Tibial nerve (tissue), 4 donors: Measurements from ENCODE around the gene CPXM2. TPM values are rescaled to one million over a fixed set of nuclear protein-coding genes. Genes with fewer than 3 reads are reported as not detected.

Experiments used
- DNase-seq, 2 donors: peaks; one replicate each; pipeline ENCODE4 v3.0.0-alpha.2; 2019; ENCODE audit warnings: low spot score in 2 of 2
- H3K27ac ChIP-seq, 4 donors: fragments of 200-600 bp; sonication (generic) in 3 of 4; one replicate each; pipeline ENCODE4 v1.5.1; 2017 to 2019; ENCODE audit warnings: mild to moderate bottlenecking in 1 of 4
- H3K27me3 ChIP-seq, 2 donors: fragments of 200-600 bp; sonication (generic) in 1 of 2; one replicate each; pipeline versions ENCODE4 v1.5.1 to v1.6.0; 2017 to 2019
- H3K36me3 ChIP-seq, 3 donors: fragments of 200-600 bp; sonication (generic); one replicate each; pipeline ENCODE4 v1.5.1; 2018 to 2019
- H3K4me1 ChIP-seq, 4 donors: fragments of 200-600 bp; sonication (generic) in 3 of 4; one replicate each; pipeline ENCODE4 v1.5.1; 2017 to 2019
- H3K4me3 ChIP-seq, 4 donors: fragments of 200-600 bp; sonication (generic) in 3 of 4; one replicate each; pipeline ENCODE4 v1.5.1; 2017 to 2019; ENCODE audit warnings: mild to moderate bottlenecking in 1 of 4, moderate library complexity in 1 of 4
- H3K9me3 ChIP-seq, 4 donors: fragments of 200-600 bp; sonication (generic) in 3 of 4; one replicate each; pipeline ENCODE4 v1.5.1; 2017 to 2019
- EP300 ChIP-seq, 2 donors: sonication (generic); formaldehyde crosslinking; IDR thresholded peaks; one replicate each; pipeline ENCODE4 v1.6.1; 2017; ENCODE audit warnings: antibody characterized with exemption in 2 of 2, mild to moderate bottlenecking in 1 of 2
- POLR2A ChIP-seq, 2 donors: fragments of 450-650 bp; IDR thresholded peaks; one replicate each; pipeline ENCODE4 v1.6.1; 2017; ENCODE audit warnings: antibody characterized with exemption in 2 of 2, mild to moderate bottlenecking in 2 of 2, moderate library complexity in 2 of 2
- WGBS, 2 donors: methylation state at CpG; one replicate each; pipeline ENCODE4 v1.1.5; 2018; 5-methylcytosine and 5-hydroxymethylcytosine counted together
- total RNA-seq, 4 donors: library from RNA; depleted of rRNA; stranded (reverse); fragments of >200 nt; gene quantifications; one replicate each; pipeline ENCODE4 v1.1.0, GENCODE V29; 2016
- TF ChIP-seq, protein P1 (sequence below), 5 experiments: fragments of 200-600 bp in 3 of 5; fragments of 450-650 bp in 2 of 5; sonication (generic) in 3 of 5; IDR thresholded peaks; one replicate each; pipeline ENCODE4 v1.5.1; 2016 to 2019; ENCODE audit warnings: antibody characterized with exemption in 5 of 5, mild to moderate bottlenecking in 3 of 5, moderate library complexity in 2 of 5

Gene CPXM2
- total RNA-seq, 4 donors from 2014 or later: 26.8 to 74.3 (median 37.8) TPM

GRCh38 chr10:123771877-123772644 is 119.5 kb downstream of the CPXM2 start:
- H3K27me3 ChIP-seq: no peaks in the 10 kb centered on the region
- 89 to 94% methylated on average over 4 of the region's 4 CpGs for WGBS, 2 donors
- no peaks in the 10 kb centered on the region for H3K4me1 ChIP-seq
- H3K36me3 ChIP-seq: peaks cover 0 to 4% (median 0%) of the 10 kb centered on the region in 3 donors
- no peak for TF ChIP-seq POLR2A (IDR thresholded peaks at IDR 0.05)
- TF ChIP-seq EP300 (IDR thresholded peaks at IDR 0.05): no peak
- TF ChIP-seq, protein P1, sequence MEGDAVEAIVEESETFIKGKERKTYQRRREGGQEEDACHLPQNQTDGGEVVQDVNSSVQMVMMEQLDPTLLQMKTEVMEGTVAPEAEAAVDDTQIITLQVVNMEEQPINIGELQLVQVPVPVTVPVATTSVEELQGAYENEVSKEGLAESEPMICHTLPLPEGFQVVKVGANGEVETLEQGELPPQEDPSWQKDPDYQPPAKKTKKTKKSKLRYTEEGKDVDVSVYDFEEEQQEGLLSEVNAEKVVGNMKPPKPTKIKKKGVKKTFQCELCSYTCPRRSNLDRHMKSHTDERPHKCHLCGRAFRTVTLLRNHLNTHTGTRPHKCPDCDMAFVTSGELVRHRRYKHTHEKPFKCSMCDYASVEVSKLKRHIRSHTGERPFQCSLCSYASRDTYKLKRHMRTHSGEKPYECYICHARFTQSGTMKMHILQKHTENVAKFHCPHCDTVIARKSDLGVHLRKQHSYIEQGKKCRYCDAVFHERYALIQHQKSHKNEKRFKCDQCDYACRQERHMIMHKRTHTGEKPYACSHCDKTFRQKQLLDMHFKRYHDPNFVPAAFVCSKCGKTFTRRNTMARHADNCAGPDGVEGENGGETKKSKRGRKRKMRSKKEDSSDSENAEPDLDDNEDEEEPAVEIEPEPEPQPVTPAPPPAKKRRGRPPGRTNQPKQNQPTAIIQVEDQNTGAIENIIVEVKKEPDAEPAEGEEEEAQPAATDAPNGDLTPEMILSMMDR (IDR thresholded peaks at IDR 0.05): no peak
- no peak for DNase-seq
- H3K27ac ChIP-seq: no peak overlapping the region
- H3K4me3 ChIP-seq: no peak overlapping the region
- no peaks in the 10 kb centered on the region for H3K9me3 ChIP-seq

- no peak overlapping the region for H3K4me3 ChIP-seq
- H3K27ac ChIP-seq: no peak overlapping the region
- DNase-seq: no peak
- no peaks in the 10 kb centered on the region for H3K36me3 ChIP-seq
- 40 to 43% methylated on average over 4 of the region's 4 CpGs for WGBS, 2 donors
- H3K27me3 ChIP-seq: no peaks in the 10 kb centered on the region
- TF ChIP-seq, protein P1 (IDR thresholded peaks at IDR 0.05): no peak
- TF ChIP-seq EP300 (IDR thresholded peaks at IDR 0.05): no peak
- no peak for TF ChIP-seq POLR2A (IDR thresholded peaks at IDR 0.05)
- no peaks in the 10 kb centered on the region for H3K9me3 ChIP-seq
- H3K4me1 ChIP-seq: no peaks in the 10 kb centered on the region
These were observed 122.0 kb downstream of the CPXM2 start for GRCh38 chr10:123769647-123770046.

DNA sequence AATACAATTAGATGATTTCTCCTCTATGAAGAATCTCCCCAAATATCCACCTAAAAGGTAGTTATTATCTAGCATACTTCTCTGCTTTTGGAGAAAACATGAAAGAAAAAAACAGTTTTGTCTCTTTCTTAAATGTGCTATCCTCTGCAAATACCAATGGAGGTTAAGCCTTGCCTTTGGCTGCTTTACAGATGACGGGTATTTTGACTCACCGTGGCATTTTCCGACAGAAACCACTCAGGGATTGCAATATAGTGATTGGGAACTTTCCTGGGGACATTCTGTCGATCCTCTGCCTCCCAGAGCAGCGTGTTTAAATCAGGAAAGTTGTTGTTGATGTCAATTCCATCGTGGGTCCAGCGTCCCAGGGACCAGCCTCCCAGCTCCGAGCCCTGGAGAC is 124.8 kb downstream of the CPXM2 start:
- Histone ChIP-seq H3K36me3 (no peaks in the 10 kb centered on the region), H3K27me3 (no peaks in the 10 kb centered on the region), H3K9me3 (no peaks in the 10 kb centered on the region), H3K4me1 (no peaks in the 10 kb centered on the region), H3K4me3 (no peak overlapping the region), H3K27ac (no peak overlapping the region)
- TF ChIP-seq EP300 (IDR thresholded peaks at IDR 0.05): no peak
- no peak for TF ChIP-seq POLR2A (IDR thresholded peaks at IDR 0.05)
- TF ChIP-seq, protein P1 (IDR thresholded peaks at IDR 0.05): no peak
- WGBS, 2 donors: 73 to 81% methylated on average over 8 of the region's 8 CpGs
- no peak for DNase-seq

DNA sequence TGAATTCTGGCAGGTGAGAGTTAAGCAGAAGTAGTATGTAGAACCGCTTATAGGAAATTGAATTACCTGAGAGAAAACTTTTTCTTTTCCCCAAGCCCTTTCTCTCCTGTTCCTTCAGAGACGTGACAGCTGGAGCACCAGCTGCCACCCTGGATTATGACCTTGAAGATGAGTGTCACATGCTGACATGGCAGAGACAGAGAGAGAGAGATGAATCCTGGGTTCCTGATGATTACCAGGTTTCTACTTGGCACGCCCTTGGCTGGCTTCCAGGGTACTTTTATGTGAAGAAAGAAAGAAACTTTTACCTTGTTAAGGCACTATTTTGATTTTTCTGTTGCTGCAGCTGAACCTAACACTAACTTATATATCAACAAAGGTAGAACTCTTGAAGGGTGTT is 125.6 kb downstream of the CPXM2 start:
- no peak for DNase-seq
- H3K9me3 ChIP-seq: no peaks in the 10 kb centered on the region
- no peaks in the 10 kb centered on the region for H3K27me3 ChIP-seq
- no peak overlapping the region for H3K4me3 ChIP-seq
- H3K36me3 ChIP-seq: no peaks in the 10 kb centered on the region
- no peaks in the 10 kb centered on the region for H3K4me1 ChIP-seq
- TF ChIP-seq POLR2A (IDR thresholded peaks at IDR 0.05): no peak
- TF ChIP-seq EP300 (IDR thresholded peaks at IDR 0.05): no peak
- TF ChIP-seq, protein P1 (IDR thresholded peaks at IDR 0.05): no peak
- H3K27ac ChIP-seq: no peak overlapping the region
- WGBS, 2 donors: 66 to 74% methylated on average over 3 of the region's 3 CpGs

DNA sequence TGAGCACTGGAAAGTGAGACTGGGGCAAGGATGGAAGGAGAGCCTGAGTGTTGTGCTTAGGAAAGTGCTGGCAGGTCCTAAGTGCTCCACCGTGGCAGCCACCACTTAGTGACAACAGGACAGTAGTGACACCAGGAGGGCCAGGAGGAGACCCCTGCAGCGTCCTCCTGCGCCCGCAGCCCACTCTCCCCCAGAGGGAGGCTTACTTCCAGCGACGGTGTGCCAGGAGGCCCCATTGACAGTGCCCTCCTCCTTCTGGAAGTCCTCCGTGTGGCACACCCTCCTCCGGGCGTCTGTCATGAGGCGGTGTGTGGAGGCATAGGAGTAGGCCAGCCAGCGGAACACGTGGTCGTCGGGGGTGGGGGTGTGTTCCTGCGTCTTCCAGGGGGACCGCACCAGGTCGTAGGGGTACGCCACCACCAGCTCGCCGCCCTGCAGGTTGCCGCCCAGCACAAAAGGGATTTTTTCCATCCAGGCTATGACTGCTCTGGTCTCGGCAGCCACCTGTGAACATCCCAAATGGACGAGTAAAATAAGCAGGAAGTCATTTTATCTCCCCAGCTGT is 129.9 kb downstream of the CPXM2 start:
- H3K36me3 ChIP-seq: peaks cover 0 to 4% (median 0%) of the 10 kb centered on the region in 3 donors
- DNase-seq: no peak
- 86 to 88% methylated on average over 21 to 22 of the region's 23 CpGs for WGBS, 2 donors
- TF ChIP-seq POLR2A (IDR thresholded peaks at IDR 0.05) (no peak), EP300 (IDR thresholded peaks at IDR 0.05) (no peak)
- TF ChIP-seq, protein P1 (IDR thresholded peaks at IDR 0.05): no peak
- no peaks in the 10 kb centered on the region for H3K9me3 ChIP-seq
- no peak overlapping the region for H3K4me3 ChIP-seq
- H3K27me3 ChIP-seq: no peaks in the 10 kb centered on the region
- no peaks in the 10 kb centered on the region for H3K4me1 ChIP-seq
- no peak overlapping the region for H3K27ac ChIP-seq
